Effector memory CD4-positive, alpha-beta T cell (primary cell): ENCODE results near the gene ZSWIM1.

Experiments
- DNase-seq, 3 donors: peaks; one replicate each; pipeline ENCODE4 v3.0.0-alpha.2; 2020
- H3K27ac ChIP-seq: 2 replicates; pipeline ENCODE4 v1.7.0; 2013; ENCODE audit warnings: mild to moderate bottlenecking, low read length, moderate library complexity; ENCODE audit not compliant: insufficient read depth, poor library complexity, severe bottlenecking
- H3K27me3 ChIP-seq: replicated peaks from 2 replicates; pipeline ENCODE4 v1.7.0; 2013; ENCODE audit warnings: mild to moderate bottlenecking, low read length; ENCODE audit not compliant: insufficient read depth, control insufficient read depth, poor library complexity, severe bottlenecking
- H3K36me3 ChIP-seq: 2 replicates; pipeline ENCODE4 v1.7.0; 2013; ENCODE audit warnings: mild to moderate bottlenecking, low read length, moderate library complexity; ENCODE audit not compliant: control insufficient read depth, insufficient read depth
- H3K4me1 ChIP-seq: 2 replicates; pipeline ENCODE4 v1.7.0; 2013; ENCODE audit warnings: low read length, mild to moderate bottlenecking; ENCODE audit not compliant: control insufficient read depth, insufficient read depth, poor library complexity, severe bottlenecking
- H3K4me3 ChIP-seq: 2 replicates; pipeline ENCODE4 v1.7.0; 2013; ENCODE audit warnings: low read length, low read depth, mild to moderate bottlenecking; ENCODE audit not compliant: insufficient read depth, poor library complexity, severe bottlenecking
- H3K9me3 ChIP-seq: 2 replicates; pipeline ENCODE4 v1.7.0; 2013; ENCODE audit warnings: mild to moderate bottlenecking, low read length, moderate library complexity; ENCODE audit not compliant: control insufficient read depth

Gene ZSWIM1

DNA sequence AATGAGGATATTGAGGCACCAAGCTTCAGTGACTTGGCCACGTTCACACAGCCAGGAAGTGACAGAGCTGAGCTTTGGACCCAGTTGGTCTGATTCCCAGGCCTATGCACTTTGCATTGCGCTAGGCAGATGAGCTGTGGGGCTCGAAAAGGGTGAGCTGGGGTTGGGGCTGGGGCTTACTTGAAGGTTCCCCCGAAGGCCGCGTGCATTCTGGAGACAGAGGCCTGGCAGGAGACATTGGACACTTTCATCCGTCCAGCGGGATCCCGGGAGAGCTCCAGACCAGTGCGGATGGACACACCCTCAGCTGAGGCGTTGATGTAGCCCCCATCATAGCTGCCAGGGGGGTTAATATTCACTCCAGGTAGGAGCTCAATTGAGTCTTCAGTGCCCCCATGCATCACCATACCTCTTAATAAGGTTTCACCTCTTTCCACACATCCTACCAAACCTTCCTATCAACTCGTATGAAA is 28.3 kb downstream of the ZSWIM1 start:
- no peak overlapping the region for H3K27ac ChIP-seq
- no peaks in the 10 kb centered on the region for H3K9me3 ChIP-seq
- no peaks in the 10 kb centered on the region for H3K36me3 ChIP-seq
- H3K4me1 ChIP-seq: peaks cover 14% of the 10 kb centered on the region
- no peak for DNase-seq
- no peak overlapping the region for H3K4me3 ChIP-seq
- no peaks in the 10 kb centered on the region for H3K27me3 ChIP-seq

DNA sequence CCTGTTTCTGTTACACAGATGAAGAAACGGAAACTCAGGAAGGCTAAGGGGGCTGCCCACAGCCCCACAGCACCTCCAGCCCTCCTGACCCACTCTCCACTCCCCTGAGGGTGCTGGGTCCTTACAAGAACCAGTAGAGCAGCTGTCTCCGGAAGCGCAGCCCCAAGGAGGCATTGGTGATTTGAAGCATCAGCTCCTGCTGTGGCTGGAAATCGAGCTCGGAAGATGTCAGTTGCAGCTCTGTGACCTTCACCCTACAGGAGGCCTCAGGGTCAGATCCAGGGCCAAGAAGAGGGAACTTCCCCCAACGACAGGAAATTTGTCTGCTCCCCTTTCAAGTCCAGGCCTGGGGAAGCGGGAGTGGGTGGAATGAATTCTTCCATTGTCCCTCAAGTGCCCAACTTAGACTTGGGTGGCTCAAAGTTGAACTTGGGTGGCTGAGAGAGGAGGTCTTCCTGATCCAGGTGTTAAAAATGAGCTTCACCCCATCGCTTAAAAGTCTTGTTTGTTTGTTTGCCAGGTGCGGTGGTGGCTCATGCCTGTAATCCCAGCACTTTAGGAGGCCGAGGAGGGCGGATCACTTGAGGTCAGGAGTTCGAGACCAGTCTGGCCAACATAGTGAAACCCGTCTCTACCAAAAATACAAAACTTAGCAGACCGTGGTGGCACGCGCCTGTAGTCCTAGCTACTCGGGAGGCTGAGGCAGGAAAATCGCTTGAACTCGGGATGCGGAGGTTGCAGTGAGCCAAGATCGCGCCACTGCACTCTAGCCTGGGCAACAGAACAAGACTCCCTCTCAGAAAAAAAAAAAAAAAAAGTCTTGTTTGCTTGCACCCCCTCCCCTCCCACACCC is 29.0 kb downstream of the ZSWIM1 start:
- Histone ChIP-seq H3K4me3 (no peak overlapping the region), H3K36me3 (no peaks in the 10 kb centered on the region), H3K27ac (no peak overlapping the region), H3K27me3 (no peaks in the 10 kb centered on the region), H3K9me3 (no peaks in the 10 kb centered on the region), H3K4me1 (peaks cover 14% of the 10 kb centered on the region)
- no peak for DNase-seq

DNA sequence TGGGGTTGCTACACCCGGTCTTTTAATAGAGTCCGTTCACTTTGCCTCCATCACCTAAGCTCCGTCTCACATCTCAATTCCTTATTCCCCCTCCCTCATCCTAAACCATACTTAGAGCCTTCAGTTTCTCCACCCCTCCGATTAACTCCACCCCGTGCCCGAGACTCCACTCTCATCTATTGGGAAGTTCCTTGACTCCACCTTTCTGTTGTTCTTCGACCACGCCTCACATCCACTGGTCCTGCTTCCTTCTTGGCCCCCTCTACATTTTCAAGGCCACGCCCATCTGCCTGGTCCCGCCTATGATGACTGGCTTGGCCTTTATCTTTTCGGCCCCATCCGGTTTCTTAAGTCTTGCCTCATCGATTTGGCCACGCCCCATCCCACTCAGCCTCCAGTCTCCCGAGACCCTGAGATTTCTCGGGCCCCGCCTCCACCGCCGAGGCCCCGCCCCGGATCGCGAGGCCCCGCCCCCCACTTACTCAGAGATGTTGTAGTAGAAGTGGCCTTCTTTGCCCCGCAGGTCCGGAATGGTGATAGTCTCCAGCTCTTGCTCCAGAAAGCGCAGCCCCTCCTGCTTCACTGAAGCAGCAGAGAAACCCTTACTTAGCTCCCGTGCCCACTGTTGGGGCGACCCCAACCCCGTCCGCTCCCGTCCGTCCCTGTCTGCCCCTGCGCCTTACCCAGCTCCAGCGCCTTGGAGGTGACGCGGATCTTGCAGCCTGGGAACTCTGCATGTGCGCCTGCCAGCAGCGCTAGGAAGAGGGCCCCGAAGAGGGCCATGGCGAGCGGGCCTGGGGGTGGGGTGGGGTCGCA is 29.9 kb downstream of the ZSWIM1 start:
- no peaks in the 10 kb centered on the region for H3K36me3 ChIP-seq
- no peaks in the 10 kb centered on the region for H3K27me3 ChIP-seq
- peak overlapping the region; percentile 57 for H3K4me3 ChIP-seq
- H3K27ac ChIP-seq: no peak overlapping the region
- no peaks in the 10 kb centered on the region for H3K9me3 ChIP-seq
- peaks cover 14% of the 10 kb centered on the region for H3K4me1 ChIP-seq
- peak; percentile 77 to 83 (median 81) for DNase-seq

DNA sequence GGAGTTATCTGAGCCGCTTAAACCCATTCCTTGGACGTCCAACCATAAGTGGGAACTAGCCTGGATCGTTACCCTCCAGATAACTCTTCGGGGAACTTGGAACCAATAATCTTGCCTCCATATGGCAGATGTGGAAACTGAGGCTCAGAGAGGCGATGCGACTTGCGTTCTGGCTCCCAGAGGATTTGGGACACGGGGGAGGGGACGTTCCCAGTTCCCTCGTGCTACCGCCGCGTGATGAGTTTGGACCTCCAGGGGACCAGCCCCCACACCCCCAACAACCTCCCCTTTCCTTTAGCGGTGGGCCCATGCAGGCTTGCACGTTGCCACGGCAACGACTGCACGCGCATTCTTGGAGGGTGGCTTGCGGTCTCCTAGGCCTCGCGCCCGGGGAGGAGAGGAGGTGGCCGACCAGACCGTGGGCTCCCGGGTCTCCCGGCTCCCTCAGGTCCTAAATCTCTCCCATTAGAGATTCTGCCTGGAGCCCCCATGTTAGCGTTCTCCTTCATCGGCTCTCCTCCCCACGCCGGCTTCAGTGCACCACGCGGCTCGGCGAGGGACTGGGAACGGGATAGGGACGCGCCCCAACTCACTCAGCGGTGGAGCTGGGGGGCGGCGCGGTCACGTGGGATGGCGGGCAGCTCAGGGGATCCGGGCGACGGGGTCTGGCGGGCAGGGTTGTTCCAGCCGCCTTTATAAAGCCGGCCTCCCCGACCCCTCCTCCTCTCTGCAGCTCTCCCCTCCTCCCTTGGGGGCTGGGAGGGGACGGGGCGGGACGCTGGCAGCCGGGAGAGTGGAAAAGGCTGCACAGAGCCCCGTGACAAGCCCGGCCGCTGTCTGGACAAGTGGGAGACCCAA is 30.7 kb downstream of the ZSWIM1 start, which contains the start of gene PLTP:
Gene PLTP, minus strand, starts transcription at position 670 of the 858 bp plus-strand sequence. CDS start 703 bp downstream, outside the sequence.
- H3K27me3 ChIP-seq: no peaks in the 10 kb centered on the region
- no peaks in the 10 kb centered on the region for H3K36me3 ChIP-seq
- no peaks in the 10 kb centered on the region for H3K9me3 ChIP-seq
- H3K4me3 ChIP-seq: peak within 1 kb of the TSS; percentile 57
- H3K27ac ChIP-seq: no peak within 1 kb of the TSS
- H3K4me1 ChIP-seq: peaks cover 14% of the 10 kb centered on the region
- DNase-seq: peak in 2 of 3 donors; percentile 16 to 27

DNA sequence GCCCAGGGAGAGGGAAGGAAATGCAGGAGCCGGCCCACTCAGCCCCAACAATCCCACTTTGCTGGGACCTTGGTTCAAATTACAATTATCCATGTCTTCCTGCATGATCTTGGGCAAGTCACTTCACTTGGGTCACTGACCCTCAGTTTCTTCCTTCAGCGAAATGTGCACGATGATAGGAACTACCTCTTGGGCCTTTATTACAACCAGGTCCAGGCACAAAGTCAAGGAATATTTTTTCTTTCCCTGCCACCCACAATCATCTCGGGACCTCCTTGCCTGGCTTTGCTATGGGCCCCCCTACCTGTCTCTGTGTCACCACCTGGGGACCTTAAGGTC is 31.3 kb downstream of the ZSWIM1 start:
- Histone ChIP-seq H3K9me3 (no peaks in the 10 kb centered on the region), H3K27ac (no peak overlapping the region), H3K4me3 (peak overlapping the region; percentile 57), H3K36me3 (no peaks in the 10 kb centered on the region), H3K27me3 (no peaks in the 10 kb centered on the region), H3K4me1 (peaks cover 14% of the 10 kb centered on the region)
- no peak for DNase-seq

DNA sequence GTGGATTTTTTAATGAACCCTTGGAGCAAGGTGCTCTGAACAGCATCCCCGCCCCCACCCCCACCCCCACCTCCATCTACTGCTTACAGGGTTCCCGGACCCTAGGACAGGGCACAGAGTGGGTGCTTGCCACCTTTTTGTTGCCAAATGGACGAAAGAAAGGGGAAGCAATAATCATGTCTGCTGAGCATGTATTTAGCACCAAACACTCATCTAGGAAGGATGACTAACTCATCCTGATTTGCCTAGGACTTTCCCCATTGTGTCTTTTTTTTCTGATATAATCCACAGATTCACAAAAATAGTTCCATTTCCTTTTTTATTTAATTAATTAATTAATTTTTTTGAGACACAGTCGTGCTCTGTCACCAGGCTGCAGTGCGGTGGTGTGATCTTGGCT is 32.1 kb downstream of the ZSWIM1 start:
- DNase-seq: no peak
- Histone ChIP-seq H3K4me1 (peaks cover 14% of the 10 kb centered on the region), H3K9me3 (no peaks in the 10 kb centered on the region), H3K27ac (no peak overlapping the region), H3K4me3 (no peak overlapping the region), H3K27me3 (no peaks in the 10 kb centered on the region), H3K36me3 (no peaks in the 10 kb centered on the region)

DNA sequence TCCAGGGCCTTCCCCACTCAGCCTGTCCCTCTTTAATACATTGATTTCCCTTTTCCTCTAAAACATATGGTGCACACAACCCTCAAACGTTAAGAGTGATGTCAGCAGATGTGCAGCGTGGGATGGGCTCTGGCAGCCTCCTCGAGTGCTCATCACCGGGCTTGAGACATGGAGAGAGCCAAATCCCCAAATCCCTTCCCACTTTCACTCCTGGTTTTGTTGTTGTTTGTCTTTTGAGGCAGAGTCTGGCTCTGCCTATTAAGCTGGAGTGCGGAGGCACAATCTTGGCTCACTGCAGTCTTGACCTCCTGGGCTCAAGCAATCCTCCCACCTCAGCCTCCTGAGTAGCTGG is 36.7 kb downstream of the ZSWIM1 start:
- H3K4me1 ChIP-seq: no peaks in the 10 kb centered on the region
- H3K36me3 ChIP-seq: no peaks in the 10 kb centered on the region
- H3K4me3 ChIP-seq: no peak overlapping the region
- no peak overlapping the region for H3K27ac ChIP-seq
- H3K27me3 ChIP-seq: no peaks in the 10 kb centered on the region
- H3K9me3 ChIP-seq: no peaks in the 10 kb centered on the region
- DNase-seq: no peak

DNA sequence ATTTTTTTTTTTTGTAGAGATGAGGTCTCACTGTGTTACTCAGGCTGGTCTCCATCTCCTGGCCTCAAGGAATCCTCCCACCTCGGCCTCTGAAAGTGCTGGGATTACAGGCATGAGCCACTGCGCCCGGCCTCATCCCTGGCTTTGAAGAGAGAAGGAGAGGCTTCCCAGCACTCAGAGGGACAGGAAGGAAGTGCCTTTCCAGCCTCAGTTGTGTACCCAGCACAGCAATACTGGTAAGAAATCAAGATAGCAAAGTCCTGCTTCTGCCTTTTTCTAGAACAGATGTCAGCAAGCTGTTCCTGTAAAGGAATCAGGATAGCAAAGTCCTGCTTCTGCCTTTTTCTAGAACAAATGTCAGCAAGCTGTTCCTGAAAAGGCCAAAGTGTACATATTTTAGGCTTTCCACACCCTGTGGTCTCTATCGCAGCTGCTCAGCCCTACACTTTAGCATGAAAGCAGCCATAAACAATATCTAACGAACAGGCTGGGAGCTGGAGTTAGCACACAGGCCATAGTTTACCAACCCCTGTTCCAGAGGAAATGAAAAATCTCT is 37.2 kb downstream of the ZSWIM1 start:
- H3K9me3 ChIP-seq: no peaks in the 10 kb centered on the region
- no peak overlapping the region for H3K4me3 ChIP-seq
- no peaks in the 10 kb centered on the region for H3K27me3 ChIP-seq
- no peaks in the 10 kb centered on the region for H3K4me1 ChIP-seq
- DNase-seq: no peak
- H3K27ac ChIP-seq: no peak overlapping the region
- H3K36me3 ChIP-seq: no peaks in the 10 kb centered on the region

DNA sequence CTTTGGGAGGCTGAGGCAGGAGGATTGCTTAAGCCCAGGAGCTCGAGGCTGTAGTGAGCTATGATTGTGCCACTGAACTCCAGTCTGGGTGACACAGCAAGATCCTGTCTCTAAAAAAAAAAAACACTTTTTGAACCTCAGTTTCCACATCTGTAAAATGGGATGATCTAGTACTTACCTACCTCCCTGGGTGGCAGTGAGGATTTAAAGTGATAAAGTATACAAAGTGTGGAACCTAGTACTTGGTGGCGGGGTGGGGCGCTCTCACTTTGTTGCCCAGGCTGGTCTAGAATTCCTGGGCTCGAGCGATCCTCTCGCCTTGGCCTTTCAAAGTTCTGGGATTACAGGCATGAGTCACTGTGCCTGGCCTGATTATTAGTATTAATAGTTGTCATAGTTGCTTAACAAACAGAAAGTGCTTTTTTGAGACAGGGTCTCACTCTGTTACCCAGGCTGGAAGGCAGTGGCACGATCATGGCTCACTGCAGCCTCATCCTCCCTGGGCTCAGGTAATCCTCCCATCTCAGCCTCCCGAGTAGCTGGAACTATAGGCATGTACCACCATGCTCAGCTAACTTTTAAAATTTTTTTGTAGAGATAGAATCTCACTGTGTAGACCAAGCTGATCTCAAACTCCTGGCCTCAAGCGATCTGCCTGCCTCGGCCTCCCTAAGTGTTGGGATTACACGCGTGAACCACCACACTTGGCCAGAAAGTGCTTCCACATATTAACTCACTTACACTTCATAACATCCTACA is 37.9 kb downstream of the ZSWIM1 start:
- Histone ChIP-seq H3K36me3 (no peaks in the 10 kb centered on the region), H3K4me1 (no peaks in the 10 kb centered on the region), H3K27ac (no peak overlapping the region), H3K4me3 (no peak overlapping the region), H3K9me3 (no peaks in the 10 kb centered on the region), H3K27me3 (no peaks in the 10 kb centered on the region)
- DNase-seq: no peak
